ENCODE results near the gene RNF41.

DNA sequence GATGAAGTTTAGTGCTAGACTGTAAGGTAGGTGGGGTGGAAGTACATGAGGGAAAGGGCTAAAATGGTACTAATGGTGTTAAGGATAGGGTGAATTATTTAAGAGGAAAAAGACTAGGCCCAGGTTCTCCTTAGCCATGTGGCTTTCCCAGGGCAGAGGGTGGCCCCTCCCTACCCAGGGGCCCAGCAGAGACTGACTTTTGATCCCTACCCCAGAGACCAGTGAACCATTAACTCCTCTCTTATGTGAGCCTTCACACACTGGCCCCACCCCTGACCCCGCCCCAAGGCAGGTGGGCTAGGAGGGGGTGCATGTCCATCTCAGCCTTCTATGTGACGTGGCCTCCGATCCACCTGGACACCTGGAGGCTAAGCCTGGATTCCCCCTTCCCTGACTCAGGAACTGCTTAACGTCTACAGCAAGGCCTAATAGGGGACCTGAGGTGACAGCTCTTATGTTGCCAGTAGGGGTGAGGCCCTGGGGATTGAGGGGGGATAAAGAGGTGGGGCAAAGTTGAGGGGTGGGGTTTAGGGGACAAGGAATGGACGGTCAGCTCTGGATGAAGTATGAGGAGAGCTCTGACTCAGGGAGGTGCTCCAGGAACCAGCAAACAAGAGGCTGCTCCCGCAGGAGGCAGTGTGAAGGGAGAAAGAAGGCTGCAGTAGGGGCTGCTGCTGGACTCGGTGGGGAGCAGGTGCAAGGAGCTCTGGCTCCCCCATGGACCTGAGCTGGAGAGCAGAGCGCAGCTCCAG lies 8.9 kb upstream of the RNF41 start:
- TF ChIP-seq POLR2A (IDR thresholded peaks at IDR 0.05; ENCODE audit: extremely low read depth, insufficient read length) (no peak), MYC (IDR thresholded peaks at IDR 0.05; ENCODE audit: low read depth, low read length) (no peak)
- TF ChIP-seq, protein P1, sequence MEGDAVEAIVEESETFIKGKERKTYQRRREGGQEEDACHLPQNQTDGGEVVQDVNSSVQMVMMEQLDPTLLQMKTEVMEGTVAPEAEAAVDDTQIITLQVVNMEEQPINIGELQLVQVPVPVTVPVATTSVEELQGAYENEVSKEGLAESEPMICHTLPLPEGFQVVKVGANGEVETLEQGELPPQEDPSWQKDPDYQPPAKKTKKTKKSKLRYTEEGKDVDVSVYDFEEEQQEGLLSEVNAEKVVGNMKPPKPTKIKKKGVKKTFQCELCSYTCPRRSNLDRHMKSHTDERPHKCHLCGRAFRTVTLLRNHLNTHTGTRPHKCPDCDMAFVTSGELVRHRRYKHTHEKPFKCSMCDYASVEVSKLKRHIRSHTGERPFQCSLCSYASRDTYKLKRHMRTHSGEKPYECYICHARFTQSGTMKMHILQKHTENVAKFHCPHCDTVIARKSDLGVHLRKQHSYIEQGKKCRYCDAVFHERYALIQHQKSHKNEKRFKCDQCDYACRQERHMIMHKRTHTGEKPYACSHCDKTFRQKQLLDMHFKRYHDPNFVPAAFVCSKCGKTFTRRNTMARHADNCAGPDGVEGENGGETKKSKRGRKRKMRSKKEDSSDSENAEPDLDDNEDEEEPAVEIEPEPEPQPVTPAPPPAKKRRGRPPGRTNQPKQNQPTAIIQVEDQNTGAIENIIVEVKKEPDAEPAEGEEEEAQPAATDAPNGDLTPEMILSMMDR (IDR thresholded peaks at IDR 0.05; ENCODE audit: low read depth, low read length): no peak
- TF ChIP-seq, protein P2, sequence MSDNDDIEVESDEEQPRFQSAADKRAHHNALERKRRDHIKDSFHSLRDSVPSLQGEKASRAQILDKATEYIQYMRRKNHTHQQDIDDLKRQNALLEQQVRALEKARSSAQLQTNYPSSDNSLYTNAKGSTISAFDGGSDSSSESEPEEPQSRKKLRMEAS (IDR thresholded peaks at IDR 0.05; ENCODE audit: low read depth, low read length): no peak
